22Rv1 (cell line): ENCODE results near the gene NME7.
"Not testable (repeated sequence)": the region's sequence is repeated elsewhere in the genome, so short reads cannot be mapped to it uniquely, and the experiment has no call there.

ENCODE experiments used
- ZFX ChIP-seq: fragments of 450-650 bp; IDR thresholded peaks from 2 replicates; pipeline ENCODE4 v1.6.1; 2017; ENCODE audit warnings: antibody characterized with exemption, borderline replicate concordance
- TF ChIP-seq, protein P1 (sequence below): fragments of 450-650 bp; IDR thresholded peaks from 2 replicates; pipeline ENCODE4 v1.5.1; 2017; ENCODE audit warnings: mild to moderate bottlenecking

DNA sequence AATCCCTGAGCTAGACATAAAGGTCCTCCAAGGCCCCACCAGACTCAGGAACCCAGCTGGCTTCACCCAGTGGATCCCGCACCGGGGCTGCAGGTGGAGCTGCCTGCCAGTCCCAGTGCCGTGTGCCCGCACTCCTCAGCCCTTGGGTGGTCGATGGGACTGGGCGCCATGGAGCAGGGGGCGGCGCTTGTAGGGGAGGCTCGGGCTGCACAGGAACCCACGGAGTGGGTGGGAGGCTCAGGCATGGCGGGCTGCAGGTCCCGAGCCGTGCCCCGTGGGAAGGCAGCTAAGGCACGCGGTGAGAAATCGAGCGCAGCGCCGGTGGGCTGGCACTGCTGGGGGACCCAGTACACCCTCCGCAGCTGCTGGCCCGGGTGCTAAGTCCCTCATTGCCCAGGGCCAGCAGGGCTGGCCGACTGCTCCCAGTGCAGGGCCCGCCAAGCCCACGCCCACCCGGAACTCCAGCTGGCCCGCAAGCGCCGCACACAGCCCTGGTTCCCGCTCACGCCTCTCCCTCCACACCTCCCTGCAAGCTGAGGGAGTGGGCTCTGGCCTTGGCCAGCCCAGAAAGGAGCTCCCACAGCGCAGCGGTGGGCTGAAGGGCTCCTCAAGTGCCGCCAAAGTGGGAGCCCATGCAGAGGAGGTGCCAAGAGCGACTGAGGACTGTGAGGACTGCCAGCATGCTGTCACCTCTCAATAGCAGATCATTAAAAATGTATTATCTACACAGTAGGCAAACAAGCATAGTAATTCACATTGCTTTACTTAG lies 30.5 kb downstream of the NME7 start:
- TF ChIP-seq, protein P1, sequence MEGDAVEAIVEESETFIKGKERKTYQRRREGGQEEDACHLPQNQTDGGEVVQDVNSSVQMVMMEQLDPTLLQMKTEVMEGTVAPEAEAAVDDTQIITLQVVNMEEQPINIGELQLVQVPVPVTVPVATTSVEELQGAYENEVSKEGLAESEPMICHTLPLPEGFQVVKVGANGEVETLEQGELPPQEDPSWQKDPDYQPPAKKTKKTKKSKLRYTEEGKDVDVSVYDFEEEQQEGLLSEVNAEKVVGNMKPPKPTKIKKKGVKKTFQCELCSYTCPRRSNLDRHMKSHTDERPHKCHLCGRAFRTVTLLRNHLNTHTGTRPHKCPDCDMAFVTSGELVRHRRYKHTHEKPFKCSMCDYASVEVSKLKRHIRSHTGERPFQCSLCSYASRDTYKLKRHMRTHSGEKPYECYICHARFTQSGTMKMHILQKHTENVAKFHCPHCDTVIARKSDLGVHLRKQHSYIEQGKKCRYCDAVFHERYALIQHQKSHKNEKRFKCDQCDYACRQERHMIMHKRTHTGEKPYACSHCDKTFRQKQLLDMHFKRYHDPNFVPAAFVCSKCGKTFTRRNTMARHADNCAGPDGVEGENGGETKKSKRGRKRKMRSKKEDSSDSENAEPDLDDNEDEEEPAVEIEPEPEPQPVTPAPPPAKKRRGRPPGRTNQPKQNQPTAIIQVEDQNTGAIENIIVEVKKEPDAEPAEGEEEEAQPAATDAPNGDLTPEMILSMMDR: not testable (repeated sequence)
- not testable (repeated sequence) for TF ChIP-seq ZFX
